Spleen (tissue), 11 donors: ENCODE data around the gene FAM177B. TPM values are rescaled to one million over a fixed set of nuclear protein-coding genes. Genes with fewer than 3 reads are reported as not detected.
A peak's percentile ranks its signal among the peaks of the same experiment; 100 is the strongest.

ENCODE experiments used
- DNase-seq: peaks from one replicate; pipeline ENCODE4 v3.0.0-alpha.2; 2020
- H3K27ac ChIP-seq, 8 donors: fragments of 200-600 bp; sonication (generic) in 7 of 8; 1 replicate in 4 of 8; 2 replicates in 4 of 8; pipeline versions ENCODE4 v1.5.0 to v1.8.0; 2016 to 2021; ENCODE audit warnings: inconsistent platforms in 4 of 8, mild to moderate bottlenecking in 4 of 8, moderate library complexity in 1 of 8
- H3K27me3 ChIP-seq, 7 donors: fragments of 200-600 bp; sonication (generic) in 6 of 7; replicated peaks in 1 of 7; 1 replicate in 4 of 7; 2 replicates in 3 of 7; pipeline versions ENCODE4 v1.5.0 to v1.8.0; 2016 to 2021; ENCODE audit warnings: inconsistent platforms in 3 of 7, mild to moderate bottlenecking in 1 of 7
- H3K36me3 ChIP-seq, 6 donors: fragments of 200-600 bp; sonication (generic) in 5 of 6; 1 replicate in 4 of 6; 2 replicates in 2 of 6; pipeline versions ENCODE4 v1.5.0 to v1.8.0; 2016 to 2021; ENCODE audit warnings: inconsistent platforms in 2 of 6
- H3K4me1 ChIP-seq, 6 donors: fragments of 200-600 bp; sonication (generic) in 5 of 6; 1 replicate in 3 of 6; 2 replicates in 3 of 6; pipeline versions ENCODE4 v1.5.0 to v1.8.0; 2016 to 2021; ENCODE audit warnings: inconsistent platforms in 3 of 6
- H3K4me3 ChIP-seq, 8 donors: fragments of 200-600 bp; sonication (generic) in 7 of 8; 1 replicate in 4 of 8; 2 replicates in 4 of 8; pipeline versions ENCODE4 v1.5.0 to v1.8.0; 2016 to 2021; ENCODE audit warnings: inconsistent platforms in 4 of 8, mild to moderate bottlenecking in 4 of 8, moderate library complexity in 2 of 8
- H3K9me3 ChIP-seq, 8 donors: fragments of 200-600 bp; sonication (generic) in 7 of 8; 1 replicate in 4 of 8; 2 replicates in 4 of 8; pipeline versions ENCODE4 v1.5.0 to v1.8.0; 2016 to 2021; ENCODE audit warnings: inconsistent platforms in 4 of 8
- CTCF ChIP-seq, 11 experiments: fragments of 200-600 bp in 7 of 11; fragments of 450-650 bp in 4 of 11; sonication (generic) in 4 of 11; IDR thresholded peaks in 8 of 11; conservative IDR thresholded peaks in 3 of 11; 1 replicate in 7 of 11; 2 replicates in 4 of 11; pipeline versions ENCODE4 v1.4.0 to v1.8.0; 2016 to 2021; ENCODE audit warnings: antibody characterized with exemption in 11 of 11, inconsistent platforms in 4 of 11, mild to moderate bottlenecking in 1 of 11
- POLR2A ChIP-seq, 3 donors: fragments of 450-650 bp; IDR thresholded peaks; one replicate each; pipeline ENCODE4 v1.5.1; 2017; ENCODE audit warnings: antibody characterized with exemption in 3 of 3, mild to moderate bottlenecking in 1 of 3
- POLR2AphosphoS5 ChIP-seq, 3 donors: sonication (generic); formaldehyde crosslinking; IDR thresholded peaks; one replicate each; pipeline ENCODE4 v1.5.1; 2017; ENCODE audit warnings: antibody characterized with exemption in 3 of 3
- WGBS, 5 donors: extraction: QIAGEN DNeasy Blood & Tissue Kit in 3 of 5; methylation state at CpG; one replicate each; pipeline versions ENCODE4 v1.1.5 to v1.1.7; 2013 to 2018; 5-methylcytosine and 5-hydroxymethylcytosine counted together
- intact Hi-C: fragments of 100-400 bp; cut with DNase I; formaldehyde crosslinking; loops from one replicate; pipeline ENCODE4 v1.15.0; 2023; ENCODE audit warnings: low total_unique reads
- polyA plus RNA-seq, 3 donors: library from polyadenylated mRNA; stranded (reverse); fragments of 200-250 nt; gene quantifications; one replicate each; pipeline ENCODE4 v1.2.1, GENCODE V29; 2013
- total RNA-seq, 7 donors: library from RNA; depleted of rRNA in 3 of 7; stranded (reverse); fragments of >200 nt in 3 of 7; fragmentation: NEBNext Ultra II Directional in 4 of 7; extraction: Animal tissue kit (Norgen Biotek cat#: 25700) in 4 of 7; gene quantifications; one replicate each; pipeline versions ENCODE4 v1.1.0 to v1.2.1, GENCODE V29; 2016 to 2021
- donor health status: healthy with polysubstance abuse.
- donor health status: DM: no; HTN: no; CAD: no; lungs with moderate emphysema.
- donor health status: DM: no; HTN: no; CAD: no.
- donor health status: Bipolar disorder and iron deficiency.
- donor health status: healthy.
- donor health status: DM: no; HTN: no; CAD: no.
- donor health status: DM: yes; HTN: yes; CAD: no.

FAM177B gene
- total and polyA plus RNA-seq, 10 donors, result 0.91 to 19.1 (median 6.8) TPM

GRCh38 chr1:222772996-222773379 is 36.0 kb downstream of the FAM177B start:
- TF ChIP-seq POLR2A (IDR thresholded peaks at IDR 0.05) (no peak), POLR2AphosphoS5 (IDR thresholded peaks at IDR 0.05) (peak in 1 of 3 donors; percentile 16), CTCF (IDR thresholded peaks at IDR 0.05 in 8 of 11, conservative IDR thresholded peaks at IDR 0.05 in 3 of 11) (no peak)
- no peak for DNase-seq
- Histone ChIP-seq H3K4me3 (peak overlapping the region in 1 of 8 donors; percentile 48), H3K4me1 (peaks cover 0 to 34% (median 22%) of the 10 kb centered on the region in 6 donors), H3K36me3 (peaks cover 0 to 8% (median 0%) of the 10 kb centered on the region in 6 donors), H3K27me3 (no peaks in the 10 kb centered on the region), H3K27ac (peak overlapping the region; percentile 40 to 85 (median 78)), H3K9me3 (peaks cover 5 to 22% (median 14%) of the 10 kb centered on the region in 8 donors)
- 15 to 40% (median 30%) methylated on average over 4 of the region's 4 CpGs for WGBS, 5 donors
- intact Hi-C loops, result no loop called here

- H3K4me3 ChIP-seq, result no peak overlapping the region
- DNase-seq, result no peak
- H3K4me1 ChIP-seq, result peaks cover 0 to 19% (median 14%) of the 10 kb centered on the region in 6 donors
- no peak overlapping the region for H3K27ac ChIP-seq
- 94 to 100% (median 95%) methylated on average over 1 of the region's 1 CpG for WGBS, 5 donors
- no peak for TF ChIP-seq POLR2A (IDR thresholded peaks at IDR 0.05)
- H3K9me3 ChIP-seq, result peaks cover 0 to 4% (median 0%) of the 10 kb centered on the region in 8 donors
- H3K27me3 ChIP-seq, result no peaks in the 10 kb centered on the region
- intact Hi-C loops, result no loop called here
- H3K36me3 ChIP-seq, result no peaks in the 10 kb centered on the region
Observed at GRCh38 chr1:222777463-222777862, 40.5 kb downstream of the FAM177B start.

- Histone ChIP-seq H3K4me3 (no peak overlapping the region), H3K27me3 (no peaks in the 10 kb centered on the region), H3K36me3 (no peaks in the 10 kb centered on the region), H3K27ac (no peak overlapping the region), H3K9me3 (peaks cover 0 to 4% (median 0%) of the 10 kb centered on the region in 8 donors), H3K4me1 (peaks cover 0 to 16% (median 12%) of the 10 kb centered on the region in 6 donors)
- TF ChIP-seq CTCF (IDR thresholded peaks at IDR 0.05 in 8 of 11, conservative IDR thresholded peaks at IDR 0.05 in 3 of 11), result no peak
- TF ChIP-seq POLR2A (IDR thresholded peaks at IDR 0.05), result no peak
- TF ChIP-seq POLR2AphosphoS5 (IDR thresholded peaks at IDR 0.05), result no peak
- DNase-seq, result no peak
- WGBS, 5 donors, result 58 to 73% (median 67%) methylated on average over 2 of the region's 2 CpGs
- intact Hi-C loops, result no loop called here
Observed at GRCh38 chr1:222777977-222778376, 41.0 kb downstream of the FAM177B start.

GRCh38 chr1:222781251-222781650 is 44.2 kb downstream of the FAM177B start:
- no peak overlapping the region for H3K27ac ChIP-seq
- no peak for DNase-seq
- WGBS, 5 donors, result 54 to 78% (median 72%) methylated on average over 4 of the region's 4 CpGs
- H3K4me3 ChIP-seq, result no peak overlapping the region
- TF ChIP-seq POLR2AphosphoS5 (IDR thresholded peaks at IDR 0.05), result no peak
- no peak for TF ChIP-seq POLR2A (IDR thresholded peaks at IDR 0.05)
- no peak for TF ChIP-seq CTCF (IDR thresholded peaks at IDR 0.05 in 8 of 11, conservative IDR thresholded peaks at IDR 0.05 in 3 of 11)
- no peaks in the 10 kb centered on the region for H3K36me3 ChIP-seq
- peaks cover 0 to 4% (median 0%) of the 10 kb centered on the region in 8 donors for H3K9me3 ChIP-seq
- intact Hi-C loops, result no loop called here
- peaks cover 0 to 14% (median 0%) of the 10 kb centered on the region in 6 donors for H3K4me1 ChIP-seq
- no peaks in the 10 kb centered on the region for H3K27me3 ChIP-seq

GRCh38 chr1:222783051-222783450 is 46.0 kb downstream of the FAM177B start:
- no peak for TF ChIP-seq POLR2A (IDR thresholded peaks at IDR 0.05)
- H3K36me3 ChIP-seq, result no peaks in the 10 kb centered on the region
- DNase-seq, result no peak
- no peak overlapping the region for H3K27ac ChIP-seq
- peaks cover 0 to 14% (median 0%) of the 10 kb centered on the region in 6 donors for H3K4me1 ChIP-seq
- no peaks in the 10 kb centered on the region for H3K27me3 ChIP-seq
- intact Hi-C loops, result no loop called here
- H3K9me3 ChIP-seq, result peaks cover 0 to 4% (median 0%) of the 10 kb centered on the region in 8 donors
- H3K4me3 ChIP-seq, result no peak overlapping the region
